Smooth muscle cell of trachea (primary cell): ENCODE results near the gene SLC13A3. TPM values are rescaled to one million over a fixed set of nuclear protein-coding genes. Genes with fewer than 3 reads are reported as not detected.

Source experiments
- total RNA-seq: library from RNA; depleted of rRNA; stranded (reverse); fragments of >200 nt; gene quantifications from 2 replicates; pipeline ENCODE4 v1.2.1, GENCODE V29; 2014

SLC13A3 gene
- total RNA-seq: 2.9 and 6.0 TPM in 2 replicates

DNA sequence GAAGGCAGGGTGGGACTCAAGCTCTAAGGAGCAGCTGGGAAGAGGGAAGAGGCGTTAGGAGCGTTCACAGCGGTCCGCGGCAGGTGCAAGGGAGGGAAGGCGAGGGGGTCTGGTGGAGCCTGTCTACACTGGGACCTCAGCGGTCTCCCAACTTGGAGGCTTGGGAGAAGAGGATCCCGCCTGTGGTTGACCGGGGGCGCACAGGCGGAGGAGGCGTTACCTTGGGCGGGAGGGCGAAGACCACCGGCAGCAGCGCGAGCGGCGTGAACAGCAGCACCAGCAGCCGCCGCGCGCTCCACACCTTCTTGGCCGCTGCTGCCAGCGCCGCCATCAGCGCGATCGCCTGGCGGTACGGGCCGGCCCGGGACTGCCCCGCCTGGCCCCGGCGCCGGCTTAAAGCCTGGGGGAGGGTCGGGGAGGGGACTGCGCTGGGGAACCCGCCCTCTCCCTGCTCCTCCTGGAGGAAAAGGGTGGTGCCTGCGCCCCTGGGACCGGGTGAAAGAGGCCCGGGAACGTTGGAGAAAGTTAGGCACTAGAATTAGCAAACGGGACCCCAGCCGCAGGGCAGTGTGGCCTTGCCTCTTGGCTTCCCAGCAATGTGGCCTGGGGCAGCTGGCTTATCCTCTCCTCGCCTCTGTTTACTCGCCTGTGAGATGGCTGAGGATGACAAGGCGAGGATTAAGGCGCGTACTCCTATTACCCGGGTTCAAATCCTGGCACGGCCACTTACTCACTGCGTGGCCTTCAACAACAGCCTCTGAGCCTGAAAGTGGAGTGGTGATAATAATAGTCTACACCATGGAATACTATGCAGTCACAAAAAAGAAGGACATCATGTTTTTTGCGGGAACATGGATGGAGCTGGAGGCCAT, at the start of gene SLC13A3:
Gene SLC13A3, minus strand, starts transcription at position 369 of the 872 bp plus-strand sequence. Its CDS starts 38 bp downstream, at position 331.

GRCh38 chr20:46689082-46689753, 38.0 kb upstream of the SLC13A3 start, which contains the start of gene TP53RK:
Gene TP53RK, minus strand, starts transcription at chr20:46689444. Its CDS starts 30 bp downstream, at chr20:46689414.

DNA sequence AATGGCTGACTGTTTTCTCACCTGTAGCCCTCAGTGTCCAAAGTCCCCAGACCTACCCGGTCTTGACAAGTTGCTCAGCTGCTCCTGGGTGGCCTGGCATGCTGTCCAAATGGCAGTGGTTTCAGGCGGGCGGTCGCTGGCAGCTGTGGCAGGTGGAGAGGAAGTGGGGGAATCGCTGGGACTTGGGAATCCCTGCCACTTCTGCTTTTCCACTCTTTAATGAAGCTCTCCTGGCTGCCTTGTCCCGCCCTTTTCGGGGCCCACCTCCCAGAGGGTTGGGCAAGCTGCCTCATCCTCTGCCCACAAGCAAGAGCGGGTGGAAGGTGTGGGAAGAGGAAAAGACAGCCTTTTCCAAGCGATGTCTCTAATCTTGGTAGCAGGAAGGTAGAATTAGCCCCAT, 100.8 kb downstream of the SLC13A3 start, which contains the start of gene OCSTAMP:
Gene OCSTAMP, minus strand, starts transcription at position 194 of the 400 bp plus-strand sequence. Its CDS starts 94 bp downstream, at position 100.

DNA sequence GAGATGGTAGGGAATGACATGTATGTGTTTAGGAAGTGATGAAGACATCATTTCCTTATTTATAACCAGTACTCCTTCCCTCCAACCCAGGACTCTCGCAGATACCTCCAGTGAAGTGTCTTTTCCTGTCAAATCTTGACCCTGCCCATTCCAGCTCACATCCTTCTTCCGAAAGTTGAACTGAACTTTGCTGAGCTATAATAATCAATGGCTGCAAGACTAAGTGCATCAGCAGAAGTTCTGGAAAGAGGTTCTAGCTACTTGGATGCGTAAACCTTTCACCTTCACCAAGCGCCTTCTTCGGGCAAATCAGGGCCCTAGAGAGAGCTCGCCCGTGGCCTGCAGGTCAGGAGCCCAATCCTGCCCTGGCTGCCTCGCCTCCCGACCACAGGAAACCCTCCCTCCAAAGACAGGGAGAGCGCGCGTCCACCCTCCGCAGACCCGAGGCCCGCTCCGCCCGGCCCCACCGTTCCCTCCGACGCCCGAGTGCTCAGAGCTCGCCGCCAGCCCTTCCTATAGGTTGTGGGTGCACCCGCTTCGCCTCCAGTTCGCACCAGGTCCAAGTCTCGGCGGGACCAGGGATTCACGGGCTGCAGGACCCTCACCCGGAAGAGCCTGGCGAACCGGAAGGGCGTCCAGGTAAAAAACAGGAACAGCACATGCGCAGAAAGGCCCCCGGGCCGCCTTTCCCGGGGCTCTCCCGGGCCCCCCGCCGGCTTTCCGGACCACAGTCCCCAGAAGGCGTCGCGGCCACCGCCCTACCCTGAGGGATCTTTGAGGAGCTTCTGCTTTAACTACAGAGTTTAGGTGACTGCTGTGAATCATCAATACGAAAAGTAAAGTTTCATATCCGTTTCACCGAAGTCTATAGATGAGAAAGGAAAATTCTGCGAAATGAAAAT, 138.1 kb downstream of the SLC13A3 start, which contains the start of gene ZNF334:
Gene ZNF334, minus strand, starts transcription at position 617 of the 902 bp plus-strand sequence. CDS start 1,457 bp downstream, outside the sequence.

Other genes with a start within 250 kb of the SLC13A3 start
- 41.3 and 46.8 TPM in 2 replicates for gene ELMO2, start 244.8 kb downstream of the SLC13A3 start, total RNA-seq
- 1.6 and 2.5 TPM in 2 replicates for gene ZNF334, start 137.9 kb downstream of the SLC13A3 start, total RNA-seq
- not detected in 2 replicates for gene OCSTAMP, start 100.8 kb downstream of the SLC13A3 start, total RNA-seq
- gene TP53RK, start 38.0 kb upstream of the SLC13A3 start, total RNA-seq: 13.2 and 18.9 TPM in 2 replicates
- 38.0 and 90.1 TPM in 2 replicates for gene SLC2A10, start 58.2 kb upstream of the SLC13A3 start, total RNA-seq
- gene EYA2, start 243.4 kb upstream of the SLC13A3 start, total RNA-seq: 0.44 and 1.5 TPM in 2 replicates